Brain microvascular endothelial cell (primary cell): ENCODE results near the gene ZBTB34.

Source experiments
- DNase-seq: peaks from one replicate; pipeline ENCODE4 v3.0.0-alpha.2; 2020
- H3K27ac ChIP-seq: fragments of 250-450 bp; sonication (Bioruptor Pico); 2 replicates; pipeline ENCODE4 v1.5.1; 2020; ENCODE audit warnings: mild to moderate bottlenecking, moderate library complexity
- H3K27me3 ChIP-seq: fragments of 250-450 bp; sonication (Bioruptor Pico); replicated peaks from 2 replicates; pipeline ENCODE4 v1.5.1; 2020; ENCODE audit warnings: mild to moderate bottlenecking
- H3K36me3 ChIP-seq: fragments of 250-450 bp; sonication (Bioruptor Pico); replicated peaks from 2 replicates; pipeline ENCODE4 v1.5.1; 2020; ENCODE audit warnings: mild to moderate bottlenecking
- H3K4me3 ChIP-seq: 2 replicates; pipeline ENCODE4 v1.5.1; 2011; ENCODE audit warnings: low read depth, mild to moderate bottlenecking, control low read depth, low read length, moderate library complexity
- in situ Hi-C: cut with HindIII; loops from 2 replicates; pipeline ENCODE4 v1.10.0; 2017; ENCODE audit warnings: low sequenced_read_pairs, low pct_ligation_motif_present
- TF ChIP-seq, protein P1 (sequence below): IDR thresholded peaks from 2 replicates; pipeline ENCODE4 v1.5.1; 2011; ENCODE audit warnings: low read depth, mild to moderate bottlenecking, moderate library complexity, low read length, control low read depth, inconsistent platforms; ENCODE audit errors: missing control alignments

The ZBTB34 gene

DNA sequence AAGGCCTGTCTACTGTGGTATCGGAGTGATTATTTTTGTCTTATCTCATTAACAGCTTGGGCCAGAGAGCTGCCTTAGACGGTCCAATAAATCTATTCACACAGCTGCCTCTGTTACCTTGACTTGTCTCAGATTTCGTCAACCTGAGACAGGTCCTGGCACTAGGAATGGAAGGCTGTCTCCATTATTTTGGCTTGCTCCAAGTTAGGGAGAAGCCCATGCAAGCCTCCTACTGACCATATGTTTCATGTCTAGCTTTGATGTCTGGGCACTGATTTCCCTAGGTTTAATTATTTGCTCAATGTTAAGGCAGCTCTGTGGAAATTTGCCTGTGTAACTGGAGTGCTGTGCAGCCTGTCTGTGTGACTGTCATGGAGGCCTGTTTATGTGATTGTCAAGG lies 41.8 kb downstream of the ZBTB34 start:
- in situ Hi-C loops, result no loop called here
- H3K4me3 ChIP-seq, result no peak overlapping the region
- TF ChIP-seq, protein P1, sequence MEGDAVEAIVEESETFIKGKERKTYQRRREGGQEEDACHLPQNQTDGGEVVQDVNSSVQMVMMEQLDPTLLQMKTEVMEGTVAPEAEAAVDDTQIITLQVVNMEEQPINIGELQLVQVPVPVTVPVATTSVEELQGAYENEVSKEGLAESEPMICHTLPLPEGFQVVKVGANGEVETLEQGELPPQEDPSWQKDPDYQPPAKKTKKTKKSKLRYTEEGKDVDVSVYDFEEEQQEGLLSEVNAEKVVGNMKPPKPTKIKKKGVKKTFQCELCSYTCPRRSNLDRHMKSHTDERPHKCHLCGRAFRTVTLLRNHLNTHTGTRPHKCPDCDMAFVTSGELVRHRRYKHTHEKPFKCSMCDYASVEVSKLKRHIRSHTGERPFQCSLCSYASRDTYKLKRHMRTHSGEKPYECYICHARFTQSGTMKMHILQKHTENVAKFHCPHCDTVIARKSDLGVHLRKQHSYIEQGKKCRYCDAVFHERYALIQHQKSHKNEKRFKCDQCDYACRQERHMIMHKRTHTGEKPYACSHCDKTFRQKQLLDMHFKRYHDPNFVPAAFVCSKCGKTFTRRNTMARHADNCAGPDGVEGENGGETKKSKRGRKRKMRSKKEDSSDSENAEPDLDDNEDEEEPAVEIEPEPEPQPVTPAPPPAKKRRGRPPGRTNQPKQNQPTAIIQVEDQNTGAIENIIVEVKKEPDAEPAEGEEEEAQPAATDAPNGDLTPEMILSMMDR, result no peak
- no peaks in the 10 kb centered on the region for H3K27me3 ChIP-seq
- no peak for DNase-seq
- H3K27ac ChIP-seq, result no peak overlapping the region
- H3K36me3 ChIP-seq, result no peaks in the 10 kb centered on the region

DNA sequence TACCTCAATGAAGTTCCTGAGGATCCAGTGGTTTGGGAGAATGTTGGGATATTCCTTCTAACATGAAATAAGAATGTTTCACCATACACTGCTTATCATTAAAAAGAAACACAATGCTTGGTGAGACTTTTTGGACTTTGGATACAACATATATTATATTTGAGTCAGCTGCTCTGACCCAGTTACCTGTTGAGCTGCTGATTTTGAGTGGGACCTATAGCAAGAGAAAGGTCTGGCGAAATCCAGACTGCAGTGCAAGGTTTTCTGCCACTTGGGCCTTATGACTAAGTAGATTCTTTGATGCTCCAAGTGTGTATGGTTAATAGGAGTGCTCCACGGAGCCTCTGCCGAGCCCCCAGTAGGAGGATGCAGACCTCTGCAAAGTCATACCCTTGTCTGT lies 44.1 kb downstream of the ZBTB34 start:
- Histone ChIP-seq H3K27ac (no peak overlapping the region), H3K4me3 (no peak overlapping the region), H3K27me3 (no peaks in the 10 kb centered on the region), H3K36me3 (no peaks in the 10 kb centered on the region)
- DNase-seq, result no peak
- in situ Hi-C loops, result no loop called here
- TF ChIP-seq, protein P1, result no peak

DNA sequence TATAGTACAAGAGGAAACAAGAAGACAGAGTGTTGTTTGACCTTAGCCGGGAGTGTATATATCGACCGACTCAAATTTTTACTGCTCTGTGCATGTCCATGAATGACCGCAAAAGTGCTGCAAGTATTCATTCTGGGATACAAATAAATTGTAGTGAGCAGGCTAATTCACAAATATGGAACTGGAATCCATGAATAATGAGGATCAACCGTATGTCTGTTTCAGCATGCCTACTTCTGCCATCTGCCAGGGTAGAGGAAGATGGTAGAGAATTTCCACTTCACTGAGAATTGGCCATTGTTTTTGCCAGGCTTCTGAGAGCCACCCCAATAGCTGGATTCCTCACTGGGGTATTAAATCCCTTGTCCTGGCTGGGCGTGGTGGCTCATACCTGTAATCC lies 45.7 kb downstream of the ZBTB34 start:
- H3K27ac ChIP-seq, result no peak overlapping the region
- H3K27me3 ChIP-seq, result no peaks in the 10 kb centered on the region
- no peak for DNase-seq
- no peaks in the 10 kb centered on the region for H3K36me3 ChIP-seq
- TF ChIP-seq, protein P1, result no peak
- in situ Hi-C loops, result no loop called here
- H3K4me3 ChIP-seq, result no peak overlapping the region

DNA sequence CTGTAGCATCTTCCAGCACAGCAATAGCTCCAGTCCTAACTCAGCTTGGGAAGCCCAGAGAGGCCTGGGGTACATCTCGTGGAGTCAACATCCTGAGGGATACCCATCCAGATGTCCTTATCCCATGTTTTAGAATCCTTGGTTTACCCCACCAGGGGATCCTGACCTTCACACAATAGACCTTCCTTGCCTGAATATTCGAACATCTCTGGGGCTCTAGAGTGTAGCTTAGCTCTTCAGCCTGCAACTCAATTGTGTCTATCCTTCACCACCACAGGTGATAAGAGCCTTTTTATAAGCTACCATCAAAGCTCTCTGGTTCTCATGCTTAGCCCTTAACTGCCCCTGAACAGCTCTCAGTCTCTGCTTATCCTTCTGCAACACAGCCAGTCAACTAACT lies 46.6 kb downstream of the ZBTB34 start:
- in situ Hi-C loops, result no loop called here
- Histone ChIP-seq H3K27me3 (no peaks in the 10 kb centered on the region), H3K27ac (no peak overlapping the region), H3K4me3 (no peak overlapping the region), H3K36me3 (no peaks in the 10 kb centered on the region)
- DNase-seq, result no peak
- TF ChIP-seq, protein P1, result no peak

DNA sequence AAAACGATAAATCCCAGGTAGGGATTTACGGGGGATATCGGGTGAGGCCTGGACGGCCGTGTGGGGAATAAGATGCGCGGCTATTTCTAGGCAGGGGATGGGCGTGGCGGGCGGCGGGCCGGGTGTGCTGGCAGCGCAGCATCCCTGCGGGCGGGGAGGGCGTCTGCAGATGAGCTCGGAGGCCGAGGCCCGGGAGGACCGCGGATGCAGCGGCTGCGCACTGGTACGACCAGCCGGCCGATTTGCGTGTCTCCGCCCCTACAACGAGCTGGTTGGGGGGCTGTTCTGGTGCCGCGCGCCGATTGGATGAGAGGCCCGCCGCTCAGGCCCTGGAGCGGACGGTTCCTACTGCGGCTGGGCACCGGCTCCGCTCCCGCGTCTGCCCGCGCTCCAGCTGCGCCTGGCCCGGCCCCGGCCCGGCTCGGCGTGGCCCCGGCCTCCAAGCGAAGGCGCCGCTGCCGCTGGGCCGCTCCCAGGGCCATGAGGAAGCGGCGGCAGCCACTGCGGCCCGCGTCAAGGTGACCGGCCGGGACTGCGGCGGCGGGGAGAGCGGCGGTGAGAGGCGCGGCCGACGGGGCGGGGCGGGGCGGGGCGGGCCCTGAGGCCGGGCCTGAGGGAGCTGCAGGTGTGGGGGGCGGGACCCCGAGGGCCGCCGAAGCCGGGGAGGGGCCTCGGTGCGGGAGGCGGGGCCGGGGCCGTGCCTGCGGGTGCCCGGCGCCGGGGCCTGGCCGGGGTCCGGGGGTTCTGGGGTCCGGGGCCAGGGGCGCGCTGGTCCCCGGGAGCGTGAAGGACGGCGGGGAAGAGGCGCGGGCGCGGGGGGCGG lies 54.2 kb downstream of the ZBTB34 start, which contains the start of gene RALGPS1:
Gene RALGPS1, plus strand, starts transcription at position 325 of the 823 bp plus-strand sequence. CDS start 47,508 bp downstream, outside the sequence.
- in situ Hi-C loops, result no loop called here
- H3K4me3 ChIP-seq, result peak within 1 kb of the TSS; percentile 35
- no peaks in the 10 kb centered on the region for H3K27me3 ChIP-seq
- no peaks in the 10 kb centered on the region for H3K36me3 ChIP-seq
- DNase-seq, result peak; percentile 94
- H3K27ac ChIP-seq, result no peak within 1 kb of the TSS
- TF ChIP-seq, protein P1, result no peak
